ENCODE results near the gene KRTAP1-4. TPM values are rescaled to one million over a fixed set of nuclear protein-coding genes. Genes with fewer than 3 reads are reported as not detected.

KRTAP1-4 gene
- total RNA-seq, 1 experiment from 2014 or later, result not detected

DNA sequence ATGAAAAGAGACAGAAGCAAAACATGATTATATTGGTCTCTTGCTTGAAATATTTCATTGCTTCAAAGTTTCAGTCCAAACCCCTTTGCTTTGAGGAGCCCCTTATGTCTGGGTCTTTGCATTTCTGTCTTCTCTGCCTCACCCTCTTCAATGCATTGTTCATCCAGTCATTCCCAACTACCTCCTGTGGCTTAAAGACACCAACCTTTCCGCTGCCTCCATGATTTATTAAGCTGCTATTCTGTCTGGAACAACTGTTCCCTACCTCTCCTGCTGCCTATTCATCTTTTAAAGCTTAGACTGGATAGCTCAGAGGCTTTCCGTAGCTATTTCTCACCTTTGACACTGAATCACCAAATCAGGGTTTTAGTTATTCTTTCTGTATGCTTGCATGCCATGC is 32.6 kb downstream of the KRTAP1-4 start:
- Histone ChIP-seq H4K20me1 (ENCODE audit: low read length) (no peaks in the 10 kb centered on the region), H3F3A (ENCODE audit: low read length, unreplicated experiment) (no peaks in the 10 kb centered on the region), H3K4me1 (ENCODE audit: insufficient read depth, low read length) (peaks cover 9% of the 10 kb centered on the region), H3K4me2 (ENCODE audit: low read length) (no peak overlapping the region), H3K9me3 (ENCODE audit: low read length) (no peaks in the 10 kb centered on the region), H3K27ac (ENCODE audit: low read length) (no peak overlapping the region), H3K36me3 (ENCODE audit: low read depth, low read length) (no peaks in the 10 kb centered on the region), H3K4me3 (ENCODE audit: low read length) (no peak overlapping the region), H3K27me3 (ENCODE audit: low read length) (no peaks in the 10 kb centered on the region), H3K9ac (ENCODE audit: low read length) (no peak overlapping the region), H3K9me2 (replicated peaks; ENCODE audit: low read length) (no peaks in the 10 kb centered on the region), H3K79me2 (ENCODE audit: low read length) (no peaks in the 10 kb centered on the region), H2AFZ (ENCODE audit: low read length) (no peak overlapping the region)
- ChIA-PET CTCF (no interaction called here), POLR2A (ENCODE audit: unreplicated experiment) (no interaction called here)
- no peak for TF ChIP-seq EZH2 (IDR thresholded peaks at IDR 0.05; ENCODE audit: low read length, unreplicated experiment)
- no peak for TF ChIP-seq EZH2phosphoT487 (IDR thresholded peaks at IDR 0.05; ENCODE audit: borderline replicate concordance, low read length)
- TF ChIP-seq, protein P1, sequence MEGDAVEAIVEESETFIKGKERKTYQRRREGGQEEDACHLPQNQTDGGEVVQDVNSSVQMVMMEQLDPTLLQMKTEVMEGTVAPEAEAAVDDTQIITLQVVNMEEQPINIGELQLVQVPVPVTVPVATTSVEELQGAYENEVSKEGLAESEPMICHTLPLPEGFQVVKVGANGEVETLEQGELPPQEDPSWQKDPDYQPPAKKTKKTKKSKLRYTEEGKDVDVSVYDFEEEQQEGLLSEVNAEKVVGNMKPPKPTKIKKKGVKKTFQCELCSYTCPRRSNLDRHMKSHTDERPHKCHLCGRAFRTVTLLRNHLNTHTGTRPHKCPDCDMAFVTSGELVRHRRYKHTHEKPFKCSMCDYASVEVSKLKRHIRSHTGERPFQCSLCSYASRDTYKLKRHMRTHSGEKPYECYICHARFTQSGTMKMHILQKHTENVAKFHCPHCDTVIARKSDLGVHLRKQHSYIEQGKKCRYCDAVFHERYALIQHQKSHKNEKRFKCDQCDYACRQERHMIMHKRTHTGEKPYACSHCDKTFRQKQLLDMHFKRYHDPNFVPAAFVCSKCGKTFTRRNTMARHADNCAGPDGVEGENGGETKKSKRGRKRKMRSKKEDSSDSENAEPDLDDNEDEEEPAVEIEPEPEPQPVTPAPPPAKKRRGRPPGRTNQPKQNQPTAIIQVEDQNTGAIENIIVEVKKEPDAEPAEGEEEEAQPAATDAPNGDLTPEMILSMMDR (conservative IDR thresholded peaks at IDR 0.05; ENCODE audit: low read depth, low read length), result no peak
- BruUV-seq (replicated peaks), result no TSS peak
- DNase-seq (no peak), ATAC-seq (no peak)
- intact Hi-C loops (cut with micrococcal nuclease), result no loop called here

- Histone ChIP-seq H3K27me3 (ENCODE audit: low read length) (no peaks in the 10 kb centered on the region), H3K79me2 (ENCODE audit: low read length) (no peaks in the 10 kb centered on the region), H3K4me2 (ENCODE audit: low read length) (no peak overlapping the region), H3K9ac (ENCODE audit: low read length) (no peak overlapping the region), H3K9me2 (replicated peaks; ENCODE audit: low read length) (no peaks in the 10 kb centered on the region), H3K36me3 (ENCODE audit: low read depth, low read length) (no peaks in the 10 kb centered on the region), H4K20me1 (ENCODE audit: low read length) (no peaks in the 10 kb centered on the region), H3F3A (ENCODE audit: low read length, unreplicated experiment) (no peaks in the 10 kb centered on the region), H3K4me3 (ENCODE audit: low read length) (no peak overlapping the region), H3K27ac (ENCODE audit: low read length) (no peak overlapping the region), H2AFZ (ENCODE audit: low read length) (no peak overlapping the region), H3K4me1 (ENCODE audit: insufficient read depth, low read length) (peaks cover 5% of the 10 kb centered on the region), H3K9me3 (ENCODE audit: low read length) (no peaks in the 10 kb centered on the region)
- no peak for TF ChIP-seq EZH2 (IDR thresholded peaks at IDR 0.05; ENCODE audit: low read length, unreplicated experiment)
- TF ChIP-seq, protein P1 (conservative IDR thresholded peaks at IDR 0.05; ENCODE audit: low read depth, low read length), result no peak
- TF ChIP-seq EZH2phosphoT487 (IDR thresholded peaks at IDR 0.05; ENCODE audit: borderline replicate concordance, low read length), result no peak
- ATAC-seq (no peak), DNase-seq (no peak)
- POLR2A ChIA-PET (ENCODE audit: unreplicated experiment), result no interaction called here
- no TSS peak for BruUV-seq (replicated peaks)
- CTCF ChIA-PET, result no interaction called here
- intact Hi-C loops (cut with micrococcal nuclease), result no loop called here
These were observed 33.2 kb downstream of the KRTAP1-4 start for GRCh38 chr17:40996829-40997228.

DNA sequence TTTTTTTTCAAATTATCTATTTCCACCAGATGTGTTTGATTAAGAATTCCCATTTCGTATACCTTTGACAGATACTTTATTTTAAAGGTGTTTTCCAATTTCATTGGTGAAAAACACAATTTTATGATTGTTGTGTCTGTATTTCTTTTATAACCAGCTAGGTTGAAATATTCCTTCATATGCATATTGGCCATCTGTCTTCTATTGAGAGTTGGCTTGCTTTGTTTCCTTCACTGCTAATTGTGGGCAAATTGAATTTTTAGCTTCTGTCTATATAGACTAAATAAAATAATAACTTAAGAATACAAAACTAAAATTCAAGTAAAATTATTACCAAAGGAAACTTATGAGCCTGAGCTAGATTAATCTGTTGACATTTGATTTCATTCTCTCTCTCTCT is 34.9 kb downstream of the KRTAP1-4 start:
- no peak overlapping the region for H3K4me3 ChIP-seq (ENCODE audit: low read length)
- TF ChIP-seq, protein P1 (conservative IDR thresholded peaks at IDR 0.05; ENCODE audit: low read depth, low read length), result no peak
- TF ChIP-seq EZH2 (IDR thresholded peaks at IDR 0.05; ENCODE audit: low read length, unreplicated experiment) (no peak), EZH2phosphoT487 (IDR thresholded peaks at IDR 0.05; ENCODE audit: borderline replicate concordance, low read length) (no peak)
- no peaks in the 10 kb centered on the region for H3K36me3 ChIP-seq (ENCODE audit: low read depth, low read length)
- no peak overlapping the region for H3K9ac ChIP-seq (ENCODE audit: low read length)
- H3K4me2 ChIP-seq (ENCODE audit: low read length), result no peak overlapping the region
- no peaks in the 10 kb centered on the region for H3K9me3 ChIP-seq (ENCODE audit: low read length)
- no peaks in the 10 kb centered on the region for H3K79me2 ChIP-seq (ENCODE audit: low read length)
- H3K27me3 ChIP-seq (ENCODE audit: low read length), result no peaks in the 10 kb centered on the region
- CTCF ChIA-PET, result no interaction called here
- H3F3A ChIP-seq (ENCODE audit: low read length, unreplicated experiment), result no peaks in the 10 kb centered on the region
- H3K27ac ChIP-seq (ENCODE audit: low read length), result no peak overlapping the region
- no peaks in the 10 kb centered on the region for H3K4me1 ChIP-seq (ENCODE audit: insufficient read depth, low read length)
- ATAC-seq (no peak), DNase-seq (no peak)
- H4K20me1 ChIP-seq (ENCODE audit: low read length), result no peaks in the 10 kb centered on the region
- no TSS peak for BruUV-seq (replicated peaks)
- H3K9me2 ChIP-seq (replicated peaks; ENCODE audit: low read length), result no peaks in the 10 kb centered on the region
- intact Hi-C loops (cut with micrococcal nuclease), result no loop called here
- no peak overlapping the region for H2AFZ ChIP-seq (ENCODE audit: low read length)
- POLR2A ChIA-PET (ENCODE audit: unreplicated experiment), result no interaction called here
